Memory B cell (primary cell): ENCODE results near the gene BCR.

Experiments
- ATAC-seq: fragments of 150-1000 bp; cut with Tn5 transposase; 2 replicates; pipeline ENCODE4 v1.10.0; 2021; ENCODE audit warnings: low read depth, mild to moderate bottlenecking, moderate library complexity
- DNase-seq, 2 donors: peaks; one replicate each; pipeline ENCODE4 v3.0.0; 2022; ENCODE audit warnings: low spot score in 2 of 2
- H3K27ac Mint-ChIP-seq: one replicate; pipeline ENCODE4 v1.8.0; 2022; ENCODE audit warnings: mild to moderate bottlenecking, moderate library complexity, mixed read lengths
- H3K27me3 Mint-ChIP-seq: one replicate; pipeline ENCODE4 v1.8.0; 2022; ENCODE audit warnings: mixed read lengths
- H3K36me3 Mint-ChIP-seq: one replicate; pipeline ENCODE4 v1.8.0; 2022; ENCODE audit warnings: mild to moderate bottlenecking, mixed read lengths
- H3K4me1 Mint-ChIP-seq: one replicate; pipeline ENCODE4 v1.8.0; 2022; ENCODE audit warnings: mixed read lengths
- H3K4me3 Mint-ChIP-seq: one replicate; pipeline ENCODE4 v1.8.0; 2022; ENCODE audit warnings: mild to moderate bottlenecking, moderate library complexity, mixed read lengths
- H3K9me3 Mint-ChIP-seq: one replicate; pipeline ENCODE4 v1.8.0; 2022; ENCODE audit warnings: mixed read lengths

BCR gene

DNA sequence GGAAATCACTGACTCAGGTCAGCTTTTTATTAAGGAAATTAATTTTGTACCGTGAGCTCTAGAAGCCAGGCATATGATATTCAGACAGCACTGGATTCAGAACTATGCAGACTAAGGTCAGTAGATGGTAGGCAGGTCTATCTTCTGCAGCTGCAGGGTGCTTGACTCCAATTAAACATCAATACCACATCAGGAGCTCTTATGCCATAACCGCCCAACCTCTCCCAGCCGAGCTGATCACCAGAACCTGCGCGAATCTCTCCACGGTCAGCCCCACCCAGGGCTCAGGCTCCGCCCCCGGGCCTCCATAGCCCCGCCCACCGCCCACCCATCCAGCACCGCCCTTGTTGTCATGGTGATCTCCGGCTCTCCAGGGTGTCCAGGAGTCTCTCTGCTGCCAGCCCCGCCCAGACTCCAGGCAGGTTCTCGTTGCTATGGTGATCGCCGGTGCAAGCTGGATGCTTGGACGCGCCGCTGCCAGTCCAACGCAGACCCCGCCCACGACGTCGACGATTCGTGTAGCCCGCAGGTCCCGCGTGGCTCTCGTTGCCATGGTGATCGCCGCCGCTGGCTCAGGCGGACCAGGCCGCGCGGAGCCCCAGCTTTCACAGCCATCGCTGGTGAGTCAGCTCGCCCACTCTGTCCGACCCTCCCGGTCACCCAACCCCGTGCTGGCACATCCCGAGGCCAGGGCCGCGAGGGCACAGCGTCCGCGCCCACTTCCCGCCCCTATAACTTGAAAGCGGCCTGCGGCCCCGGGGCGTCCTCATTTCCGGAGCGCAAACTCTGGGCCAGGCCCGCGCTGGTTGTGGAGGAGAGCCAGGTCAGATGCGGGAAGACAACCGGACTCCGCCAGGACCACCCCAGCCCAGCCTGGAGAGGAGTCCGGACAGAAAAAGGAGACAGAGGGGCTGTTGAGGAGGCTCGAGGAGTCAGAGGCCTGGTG lies 35.1 kb upstream of the BCR start, which contains the start of gene RAB36:
RAB36 (plus strand) TSS at position 546 of the 946 bp plus-strand sequence. CDS start 1,140 bp downstream, outside the sequence.
- Mint-ChIP-seq H3K4me3 (peak within 1 kb of the TSS; percentile 86), H3K27me3 (no peaks in the 10 kb centered on the region), H3K9me3 (no peaks in the 10 kb centered on the region), H3K27ac (peak within 1 kb of the TSS; percentile 98), H3K36me3 (no peaks in the 10 kb centered on the region), H3K4me1 (peaks cover 21% of the 10 kb centered on the region)
- peak; percentile 96 to 97 for DNase-seq
- ATAC-seq: peak; percentile 64

DNA sequence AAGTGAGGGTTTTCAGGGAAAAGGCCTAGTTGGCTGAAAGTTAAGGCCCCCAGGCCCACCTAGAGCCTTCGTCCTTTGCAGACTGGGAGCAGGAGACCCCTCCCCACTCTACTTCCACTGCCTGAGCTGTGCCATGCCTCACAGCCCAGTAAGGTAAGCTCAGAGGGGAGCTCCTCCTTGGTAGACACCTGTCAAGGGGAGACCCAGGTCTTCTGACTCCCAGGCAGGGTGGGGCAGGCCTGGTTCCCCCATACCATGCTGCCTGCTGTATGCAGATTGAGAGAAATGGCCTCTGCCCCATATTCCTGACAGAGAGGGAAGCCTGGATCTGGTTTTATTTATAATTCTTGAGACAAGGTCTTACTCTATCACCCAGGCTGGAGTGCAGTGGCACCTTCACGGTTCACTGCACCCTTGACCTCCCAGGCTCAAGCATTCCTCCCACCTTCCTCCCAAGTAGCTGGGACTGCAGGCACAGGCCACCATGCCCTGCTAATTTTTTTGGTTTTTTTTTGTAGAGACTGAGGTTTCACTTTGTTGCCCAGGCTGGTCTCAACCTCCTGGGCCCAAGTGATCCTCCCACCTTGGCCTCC lies 34.3 kb upstream of the BCR start:
- H3K27ac Mint-ChIP-seq: peak overlapping the region; percentile 98
- no peaks in the 10 kb centered on the region for H3K9me3 Mint-ChIP-seq
- peak overlapping the region; percentile 86 for H3K4me3 Mint-ChIP-seq
- no peaks in the 10 kb centered on the region for H3K27me3 Mint-ChIP-seq
- H3K36me3 Mint-ChIP-seq: no peaks in the 10 kb centered on the region
- DNase-seq: no peak
- H3K4me1 Mint-ChIP-seq: peaks cover 21% of the 10 kb centered on the region
- no peak for ATAC-seq

DNA sequence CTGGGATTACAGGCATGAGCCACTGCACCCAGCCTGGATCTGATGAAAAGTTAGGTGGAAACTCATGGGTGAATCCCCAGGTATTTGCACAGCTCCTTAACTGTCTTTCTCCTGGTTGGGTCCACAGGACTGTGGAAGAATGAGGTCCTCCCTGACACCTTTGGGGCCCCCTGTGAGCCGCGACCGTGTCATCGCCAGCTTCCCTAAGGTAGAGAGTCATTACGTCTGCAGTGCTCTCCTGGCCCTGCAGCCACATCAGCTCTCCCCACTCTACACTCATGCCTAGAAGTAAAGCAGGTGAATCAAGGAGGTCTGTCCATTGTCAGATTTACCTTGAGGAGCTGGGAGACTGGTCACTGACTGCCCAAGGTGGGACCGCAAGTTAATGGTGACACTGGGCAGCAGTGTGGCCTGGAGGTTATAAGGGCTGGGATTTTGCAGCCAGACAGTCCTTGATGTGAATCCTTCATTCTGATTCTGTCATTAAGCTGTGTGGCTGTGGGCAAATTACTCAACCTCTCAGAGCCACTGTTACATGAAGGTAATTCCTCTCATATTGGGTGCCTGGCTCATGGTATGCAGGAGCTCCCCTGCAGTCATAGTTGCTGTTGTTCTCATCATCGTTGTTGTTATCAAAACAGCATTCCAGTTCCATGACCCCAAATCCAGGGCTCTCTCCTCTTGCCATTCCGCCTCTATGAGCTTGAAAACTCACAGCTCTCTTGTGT lies 33.7 kb upstream of the BCR start:
- Mint-ChIP-seq H3K27me3 (no peaks in the 10 kb centered on the region), H3K4me1 (peaks cover 17% of the 10 kb centered on the region), H3K4me3 (no peak overlapping the region), H3K36me3 (no peaks in the 10 kb centered on the region), H3K27ac (peak overlapping the region; percentile 98), H3K9me3 (no peaks in the 10 kb centered on the region)
- DNase-seq (no peak), ATAC-seq (no peak)

DNA sequence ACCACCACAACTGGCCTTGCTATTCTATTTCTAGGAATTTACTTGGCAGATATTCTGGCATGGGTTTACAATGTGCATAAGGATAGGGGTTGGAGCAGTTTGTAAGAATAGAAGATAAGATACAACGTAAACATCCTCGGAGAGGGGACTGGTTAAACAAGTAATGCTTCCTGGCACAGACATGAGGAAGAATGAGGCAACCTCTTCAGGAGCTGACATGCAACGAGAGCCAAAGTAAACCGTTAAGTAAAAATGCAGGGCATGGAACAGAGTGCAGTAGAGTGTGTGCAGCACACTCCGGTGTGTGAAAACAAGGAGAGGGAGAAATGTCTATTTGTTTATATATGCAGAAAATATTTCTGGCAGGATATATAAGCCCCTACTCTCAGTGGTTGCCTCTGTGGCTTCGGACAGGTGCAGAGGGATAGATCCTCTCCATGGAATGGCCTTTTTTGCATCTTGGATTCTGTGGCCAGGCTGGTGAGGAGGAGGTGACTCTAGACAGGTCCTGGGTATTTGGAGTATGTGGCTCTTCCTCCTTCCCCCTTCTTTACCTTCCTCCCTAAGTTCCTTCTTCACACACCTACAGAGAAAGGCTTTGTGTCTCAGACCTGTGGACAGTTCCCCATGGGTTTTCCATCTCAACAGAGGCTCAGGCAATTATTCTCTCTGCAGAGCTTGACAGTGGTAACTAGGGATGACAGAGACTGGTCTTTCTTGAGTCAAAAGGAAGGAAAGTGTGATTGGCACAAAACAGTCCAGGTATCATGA lies 32.5 kb upstream of the BCR start:
- Mint-ChIP-seq H3K36me3 (no peaks in the 10 kb centered on the region), H3K27me3 (no peaks in the 10 kb centered on the region), H3K4me3 (no peak overlapping the region), H3K27ac (peak overlapping the region; percentile 15), H3K9me3 (no peaks in the 10 kb centered on the region), H3K4me1 (peaks cover 20% of the 10 kb centered on the region)
- DNase-seq (no peak), ATAC-seq (no peak)

DNA sequence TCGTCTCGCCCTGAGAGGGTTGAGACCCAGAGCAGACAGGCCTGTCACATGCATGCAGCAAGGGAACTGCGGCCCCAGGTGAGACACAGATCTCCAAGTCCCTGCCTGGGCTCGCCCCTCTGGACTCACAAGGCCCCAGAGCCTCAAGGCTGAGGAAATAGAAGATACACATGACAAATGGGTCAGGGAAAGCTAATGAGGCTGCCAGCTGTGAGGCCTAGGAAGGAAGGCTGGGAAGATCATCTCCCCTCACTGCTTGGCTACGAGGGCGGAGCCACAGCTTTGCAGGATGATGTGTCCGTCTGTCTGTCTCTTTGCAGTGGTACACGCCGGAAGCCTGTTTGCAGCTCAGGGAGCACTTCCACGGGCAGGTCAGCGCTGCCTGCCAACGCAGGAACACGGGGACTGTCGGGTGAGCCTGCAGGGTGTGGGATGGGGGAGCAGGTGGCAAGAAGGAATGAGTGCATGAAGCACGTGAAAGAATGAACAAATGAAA lies 30.5 kb upstream of the BCR start:
- DNase-seq: no peak
- Mint-ChIP-seq H3K27me3 (no peaks in the 10 kb centered on the region), H3K36me3 (no peaks in the 10 kb centered on the region), H3K9me3 (no peaks in the 10 kb centered on the region), H3K4me3 (no peak overlapping the region), H3K27ac (no peak overlapping the region), H3K4me1 (peaks cover 20% of the 10 kb centered on the region)
- ATAC-seq: no peak

DNA sequence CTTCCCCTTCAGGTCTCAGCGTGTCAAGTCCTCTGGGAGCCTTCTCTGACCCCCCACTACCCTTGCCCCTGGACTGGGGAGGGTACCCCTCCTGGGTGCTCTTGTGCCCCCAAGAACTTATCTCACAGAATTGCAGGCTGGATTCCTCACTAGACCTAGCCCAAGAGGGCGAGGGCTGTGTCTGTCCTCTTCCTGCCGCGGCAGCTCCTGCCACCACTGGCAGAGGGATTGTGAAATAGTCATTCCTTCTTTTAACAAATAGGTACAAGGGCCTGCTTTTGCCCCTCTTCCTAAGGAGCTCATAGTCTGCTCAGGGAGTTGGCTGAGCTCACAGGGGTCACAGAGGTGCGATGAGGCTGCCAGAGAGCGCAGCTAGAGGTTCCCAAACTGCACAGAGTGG lies 29.5 kb upstream of the BCR start:
- no peak for DNase-seq
- Mint-ChIP-seq H3K4me3 (no peak overlapping the region), H3K27me3 (no peaks in the 10 kb centered on the region), H3K36me3 (no peaks in the 10 kb centered on the region), H3K27ac (no peak overlapping the region), H3K4me1 (peaks cover 23% of the 10 kb centered on the region), H3K9me3 (no peaks in the 10 kb centered on the region)
- ATAC-seq: no peak

DNA sequence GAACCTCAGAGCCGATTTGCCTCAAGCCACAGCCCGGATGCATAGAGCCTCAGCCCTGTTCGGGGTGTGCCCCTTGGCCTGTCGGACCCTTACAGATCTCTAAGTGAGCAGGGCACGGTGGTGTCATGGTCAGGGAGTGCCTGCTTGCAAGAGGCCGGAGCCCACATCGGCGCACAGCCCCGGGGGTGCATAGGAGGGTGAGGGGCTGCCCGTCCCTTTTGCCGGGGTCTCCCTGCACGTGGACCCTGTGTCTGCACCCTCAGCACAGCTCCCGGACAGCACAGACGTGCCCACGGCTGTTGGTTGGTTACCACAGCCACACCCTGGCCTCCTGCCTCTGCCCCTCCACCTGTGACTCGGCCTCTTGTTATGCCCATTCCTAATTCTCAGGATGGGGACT lies 28.5 kb upstream of the BCR start:
- peaks cover 24% of the 10 kb centered on the region for H3K4me1 Mint-ChIP-seq
- DNase-seq: no peak
- H3K4me3 Mint-ChIP-seq: peak overlapping the region; percentile 2
- H3K27me3 Mint-ChIP-seq: no peaks in the 10 kb centered on the region
- H3K36me3 Mint-ChIP-seq: no peaks in the 10 kb centered on the region
- ATAC-seq: no peak
- peak overlapping the region; percentile 94 for H3K27ac Mint-ChIP-seq
- H3K9me3 Mint-ChIP-seq: no peaks in the 10 kb centered on the region

DNA sequence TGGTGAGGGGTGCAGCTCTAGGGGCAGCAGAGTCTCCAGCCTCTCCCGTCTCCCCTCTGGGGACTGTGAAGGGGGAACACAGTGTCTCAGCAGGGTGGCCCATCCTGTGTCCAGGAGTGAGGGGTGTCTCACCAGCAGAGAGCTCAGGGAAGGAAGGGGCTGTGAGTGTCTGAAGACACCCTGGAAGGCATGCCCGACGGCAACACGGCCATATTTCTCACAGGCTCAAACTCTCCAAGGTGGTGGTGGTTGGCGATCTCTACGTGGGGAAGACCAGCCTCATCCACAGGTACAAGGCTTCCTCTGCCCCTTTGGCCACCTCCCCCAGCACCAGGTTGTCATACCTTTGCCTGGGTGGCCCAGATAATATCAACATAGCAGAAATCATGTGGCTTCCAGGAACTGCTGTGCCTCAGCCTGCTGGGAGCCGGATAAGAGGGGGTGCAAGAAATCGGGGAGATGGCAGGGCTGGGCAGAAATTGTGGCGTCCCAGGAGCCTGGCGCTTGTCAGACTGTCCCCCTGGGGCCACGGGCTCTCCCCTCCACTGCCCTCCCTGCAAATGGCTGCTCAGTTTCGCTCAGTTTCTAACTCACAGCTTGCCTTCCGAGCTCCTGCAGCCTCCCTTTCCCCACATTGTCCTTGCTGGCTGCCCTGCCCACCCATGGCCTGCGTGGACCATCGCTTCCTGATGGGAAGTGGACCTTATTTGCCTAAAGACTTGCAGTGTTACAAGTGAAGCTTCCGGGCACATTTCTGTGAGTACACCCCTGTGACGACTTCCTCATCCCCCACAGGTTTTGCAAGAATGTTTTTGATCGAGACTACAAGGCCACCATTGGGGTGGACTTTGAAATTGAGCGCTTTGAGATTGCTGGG lies 27.8 kb upstream of the BCR start:
- no peaks in the 10 kb centered on the region for H3K27me3 Mint-ChIP-seq
- no peaks in the 10 kb centered on the region for H3K9me3 Mint-ChIP-seq
- ATAC-seq (peak; percentile 76), DNase-seq (no peak)
- H3K27ac Mint-ChIP-seq: peak overlapping the region; percentile 94
- peak overlapping the region; percentile 92 for H3K4me3 Mint-ChIP-seq
- no peaks in the 10 kb centered on the region for H3K36me3 Mint-ChIP-seq
- H3K4me1 Mint-ChIP-seq: peaks cover 25% of the 10 kb centered on the region

DNA sequence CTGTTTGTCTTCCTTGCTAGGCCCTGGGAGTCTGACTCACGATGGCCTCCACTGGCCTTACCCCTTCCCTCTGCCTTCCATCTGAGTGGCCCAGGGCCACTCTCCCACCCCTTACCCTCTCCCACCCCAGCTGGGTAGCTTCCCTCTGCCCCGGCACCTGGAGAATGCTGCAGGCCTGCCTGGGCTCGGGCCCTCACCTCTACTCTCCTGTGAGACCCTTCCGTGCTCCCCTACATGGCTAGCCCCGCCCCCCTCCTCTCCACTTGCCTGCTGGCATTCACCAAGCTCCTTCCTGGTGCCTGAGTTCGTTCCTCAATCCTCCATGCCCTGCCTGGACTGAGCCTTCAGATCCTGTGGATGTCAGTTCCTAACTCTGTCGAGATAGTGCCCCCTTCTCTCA lies 26.3 kb upstream of the BCR start:
- no peak overlapping the region for H3K27ac Mint-ChIP-seq
- H3K4me3 Mint-ChIP-seq: peak overlapping the region; percentile 92
- no peaks in the 10 kb centered on the region for H3K27me3 Mint-ChIP-seq
- DNase-seq: no peak
- peaks cover 25% of the 10 kb centered on the region for H3K4me1 Mint-ChIP-seq
- H3K9me3 Mint-ChIP-seq: no peaks in the 10 kb centered on the region
- no peak for ATAC-seq
- no peaks in the 10 kb centered on the region for H3K36me3 Mint-ChIP-seq

DNA sequence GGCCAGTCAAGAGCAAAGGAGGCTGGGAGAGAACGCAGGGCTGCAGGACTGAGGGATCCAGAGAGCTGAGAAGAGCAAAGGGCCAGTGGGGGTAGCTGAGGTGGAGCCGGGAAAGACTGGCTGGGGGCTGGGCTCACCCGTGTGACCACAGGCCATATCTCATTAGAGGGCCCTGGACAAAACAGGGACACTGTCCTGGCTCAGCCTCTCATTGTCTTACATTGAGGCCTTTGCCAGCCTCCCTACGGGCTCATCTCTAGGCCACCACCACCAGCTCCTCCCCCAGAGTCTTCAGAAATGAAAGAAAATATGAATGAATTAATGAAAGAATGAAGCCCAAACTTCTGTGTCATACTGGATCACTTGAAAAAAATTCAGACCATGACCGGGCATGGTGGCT lies 25.8 kb upstream of the BCR start:
- no peak for DNase-seq
- Mint-ChIP-seq H3K27me3 (no peaks in the 10 kb centered on the region), H3K4me1 (peaks cover 25% of the 10 kb centered on the region), H3K4me3 (no peak overlapping the region), H3K27ac (no peak overlapping the region), H3K36me3 (no peaks in the 10 kb centered on the region), H3K9me3 (no peaks in the 10 kb centered on the region)
- no peak for ATAC-seq

DNA sequence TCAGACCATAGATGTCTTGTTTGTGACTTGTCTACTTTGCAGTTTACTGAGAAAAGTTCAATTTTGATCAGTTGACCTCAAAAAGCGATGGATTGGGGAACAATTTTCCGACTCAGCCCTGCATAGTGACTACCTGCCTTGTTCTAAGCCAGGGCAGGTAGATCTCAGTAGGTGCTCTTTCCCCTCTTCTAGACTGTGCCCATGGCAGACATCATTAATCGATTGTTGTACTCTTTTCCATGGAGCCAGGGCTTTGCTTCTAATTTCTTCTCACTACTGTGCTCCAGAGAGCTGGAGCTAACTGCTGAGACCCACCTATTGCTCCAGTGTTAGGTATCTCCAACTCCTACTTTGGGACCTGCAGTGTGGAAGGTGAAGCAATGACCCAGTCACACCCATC lies 25.2 kb upstream of the BCR start:
- no peak overlapping the region for H3K27ac Mint-ChIP-seq
- no peaks in the 10 kb centered on the region for H3K27me3 Mint-ChIP-seq
- H3K4me1 Mint-ChIP-seq: peaks cover 21% of the 10 kb centered on the region
- no peak for ATAC-seq
- DNase-seq: no peak
- H3K4me3 Mint-ChIP-seq: no peak overlapping the region
- H3K36me3 Mint-ChIP-seq: no peaks in the 10 kb centered on the region
- no peaks in the 10 kb centered on the region for H3K9me3 Mint-ChIP-seq

DNA sequence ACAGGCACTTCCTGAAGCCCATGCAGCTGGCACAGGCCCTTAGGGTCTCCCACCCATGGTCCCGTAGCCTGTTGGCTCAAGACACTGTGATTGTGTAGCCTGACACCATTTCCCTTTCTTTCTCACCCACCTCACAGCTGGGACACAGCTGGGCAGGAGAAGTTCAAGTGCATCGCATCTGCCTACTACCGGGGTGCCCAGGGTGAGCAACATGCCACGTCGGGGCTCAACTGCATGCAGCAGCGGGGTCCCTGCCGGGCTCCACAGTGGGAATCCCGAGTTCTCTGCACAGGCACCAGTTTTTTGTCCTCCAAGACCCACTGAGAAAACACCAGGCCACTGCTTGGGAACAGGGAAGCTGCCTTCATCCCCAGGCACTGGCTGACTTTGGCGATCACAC lies 24.5 kb upstream of the BCR start:
- DNase-seq (no peak), ATAC-seq (no peak)
- no peaks in the 10 kb centered on the region for H3K36me3 Mint-ChIP-seq
- H3K4me3 Mint-ChIP-seq: no peak overlapping the region
- H3K27me3 Mint-ChIP-seq: no peaks in the 10 kb centered on the region
- peaks cover 21% of the 10 kb centered on the region for H3K4me1 Mint-ChIP-seq
- no peak overlapping the region for H3K27ac Mint-ChIP-seq
- H3K9me3 Mint-ChIP-seq: no peaks in the 10 kb centered on the region

DNA sequence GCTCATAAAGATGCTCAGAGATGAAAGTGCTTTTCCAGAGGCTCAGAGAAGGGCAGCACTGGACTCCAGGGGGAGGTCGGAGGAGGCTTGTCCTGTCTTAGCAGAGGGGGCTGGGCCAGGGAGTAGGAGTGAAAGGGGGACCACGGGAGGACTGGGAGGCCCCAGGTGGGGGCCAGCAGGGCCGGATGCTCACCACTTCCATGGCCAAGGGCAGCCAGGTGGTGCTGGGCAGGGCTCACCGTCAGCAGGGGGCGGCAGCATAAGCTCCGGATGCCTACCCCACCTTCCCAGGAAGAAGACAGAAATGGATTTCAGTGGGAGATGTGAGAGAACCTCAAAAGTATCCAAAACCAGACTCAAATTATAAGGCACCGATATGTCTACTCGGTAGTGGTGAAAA lies 24.0 kb upstream of the BCR start:
- H3K4me1 Mint-ChIP-seq: peaks cover 21% of the 10 kb centered on the region
- H3K27me3 Mint-ChIP-seq: no peaks in the 10 kb centered on the region
- no peaks in the 10 kb centered on the region for H3K9me3 Mint-ChIP-seq
- H3K27ac Mint-ChIP-seq: no peak overlapping the region
- no peak for DNase-seq
- H3K4me3 Mint-ChIP-seq: no peak overlapping the region
- no peaks in the 10 kb centered on the region for H3K36me3 Mint-ChIP-seq
- ATAC-seq: no peak
